HEK293 (cell line): ENCODE measurements around the gene MGAT4A.
A peak's percentile ranks its signal among the peaks of the same experiment; 100 is the strongest.
"Not testable (repeated sequence)": the region's sequence is repeated elsewhere in the genome, so short reads cannot be mapped to it uniquely, and the experiment has no call there.

Experiments used
- CTCF ChIA-PET: fragments of 350-600 bp; formaldehyde crosslinking; extraction: SDS; loops from one replicate; lab custom pipeline; 2021; ENCODE audit warnings: antibody characterized with exemption; lab: Yijun Ruan, JAX
- POLR2A ChIA-PET: fragments of 300-600 bp; formaldehyde crosslinking; extraction: SDS; loops from one replicate; lab custom pipeline; 2020; ENCODE audit warnings: antibody characterized with exemption, inconsistent platforms; lab: Yijun Ruan, JAX
- H3K27ac ChIP-seq: fragments of 200-500 bp; sonication (Bioruptor generic); 2 replicates; pipeline ENCODE4 v1.5.1; 2014; ENCODE audit warnings: low read depth, low read length, control low read depth, inconsistent platforms; ENCODE audit errors: extremely low read depth
- H3K36me3 ChIP-seq, 2 experiments: fragments of 200-500 bp in 1 of 2; sonication (Bioruptor generic) in 1 of 2; 1 replicate in 1 of 2; 2 replicates in 1 of 2; pipeline ENCODE4 v1.5.1; 2014 to 2017; ENCODE audit warnings: inconsistent platforms in 2 of 2, low read length in 2 of 2; ENCODE audit not compliant: control insufficient read depth in 2 of 2, insufficient read depth in 1 of 2
- H3K4me1 ChIP-seq: fragments of 200-500 bp; sonication (Bioruptor generic); 2 replicates; pipeline ENCODE4 v1.5.1; 2014; ENCODE audit warnings: mild to moderate bottlenecking, low read length, inconsistent platforms; ENCODE audit not compliant: control insufficient read depth, insufficient read depth
- H3K4me3 ChIP-seq: 2 replicates; pipeline ENCODE4 v1.5.1; 2011; ENCODE audit warnings: low read depth, mild to moderate bottlenecking, control low read depth, low read length, moderate library complexity
- H3K9me3 ChIP-seq: fragments of 200-500 bp; sonication (Bioruptor generic); 2 replicates; pipeline ENCODE4 v1.5.1; 2014; ENCODE audit warnings: low read depth, low read length, inconsistent platforms; ENCODE audit not compliant: control insufficient read depth, insufficient read depth
- CTCF ChIP-seq: fragments of 450-650 bp; formaldehyde crosslinking; IDR thresholded peaks from 2 replicates; pipeline ENCODE4 v1.5.1; 2016; ENCODE audit warnings: missing biosample characterization, missing genetic modification characterization
- FEZF1 ChIP-seq: fragments of 450-650 bp; formaldehyde crosslinking; IDR thresholded peaks from 2 replicates; pipeline ENCODE4 v1.5.1; 2016; ENCODE audit warnings: missing biosample characterization, missing genetic modification characterization
- PRDM6 ChIP-seq: fragments of 450-650 bp; formaldehyde crosslinking; IDR thresholded peaks from 2 replicates; pipeline ENCODE4 v1.5.1; 2017; ENCODE audit warnings: missing biosample characterization, missing genetic modification characterization
- SALL2 ChIP-seq: fragments of 450-650 bp; formaldehyde crosslinking; IDR thresholded peaks from 2 replicates; pipeline ENCODE4 v1.5.0; 2017; ENCODE audit warnings: missing biosample characterization, mild to moderate bottlenecking, missing genetic modification characterization, borderline replicate concordance
- ZBTB1 ChIP-seq: fragments of 450-650 bp; formaldehyde crosslinking; IDR thresholded peaks from 2 replicates; pipeline ENCODE4 v1.5.1; 2016; ENCODE audit warnings: missing biosample characterization, missing genetic modification characterization
- ZBTB21 ChIP-seq: fragments of 450-650 bp; formaldehyde crosslinking; IDR thresholded peaks from 2 replicates; pipeline ENCODE4 v1.5.1; 2017; ENCODE audit warnings: missing biosample characterization, missing genetic modification characterization
- ZNF302 ChIP-seq: fragments of 450-650 bp; formaldehyde crosslinking; IDR thresholded peaks from 2 replicates; pipeline ENCODE4 v1.5.1; 2016; ENCODE audit warnings: missing biosample characterization, missing genetic modification characterization, low read depth
- ZNF341 ChIP-seq: fragments of 450-650 bp; formaldehyde crosslinking; IDR thresholded peaks from 2 replicates; pipeline ENCODE4; 2016; ENCODE audit warnings: low read depth, missing biosample characterization, missing genetic modification characterization
- ZNF366 ChIP-seq: fragments of 450-650 bp; formaldehyde crosslinking; conservative IDR thresholded peaks from 2 replicates; pipeline ENCODE4 v1.5.1; 2016; ENCODE audit warnings: missing biosample characterization, missing genetic modification characterization
- ZNF423 ChIP-seq: fragments of 450-650 bp; formaldehyde crosslinking; IDR thresholded peaks from 2 replicates; pipeline ENCODE4 v1.5.1; 2016; ENCODE audit warnings: missing biosample characterization, missing genetic modification characterization
- ZNF473 ChIP-seq: fragments of 450-650 bp; formaldehyde crosslinking; IDR thresholded peaks from 2 replicates; pipeline ENCODE4 v1.5.1; 2017; ENCODE audit warnings: missing biosample characterization, missing genetic modification characterization
- ZNF513 ChIP-seq: fragments of 450-650 bp; IDR thresholded peaks from 2 replicates; pipeline ENCODE4 v1.5.1; 2018; ENCODE audit warnings: missing biosample characterization, missing genetic modification characterization
- ZNF580 ChIP-seq: fragments of 450-650 bp; formaldehyde crosslinking; IDR thresholded peaks from 2 replicates; pipeline ENCODE4 v1.5.1; 2016; ENCODE audit warnings: missing biosample characterization, missing genetic modification characterization
- ZNF629 ChIP-seq: fragments of 450-650 bp; formaldehyde crosslinking; IDR thresholded peaks from 2 replicates; pipeline ENCODE4 v1.5.1; 2017; ENCODE audit warnings: missing biosample characterization, missing genetic modification characterization
- ZNF785 ChIP-seq: fragments of 450-650 bp; formaldehyde crosslinking; IDR thresholded peaks from 2 replicates; pipeline ENCODE4 v1.5.1; 2016; ENCODE audit warnings: missing biosample characterization, missing genetic modification characterization
- ZSCAN18 ChIP-seq: fragments of 450-650 bp; formaldehyde crosslinking; IDR thresholded peaks from 2 replicates; pipeline ENCODE4 v1.5.1; 2016; ENCODE audit warnings: missing biosample characterization, missing genetic modification characterization
- ZSCAN23 ChIP-seq: fragments of 450-650 bp; formaldehyde crosslinking; IDR thresholded peaks from 2 replicates; pipeline ENCODE4 v1.5.1; 2016; ENCODE audit warnings: missing biosample characterization, missing genetic modification characterization

MGAT4A gene

GRCh38 chr2:98729652-98730051, 1.3 kb downstream of the MGAT4A start (continued):
- peak; percentile 83 for TF ChIP-seq PRDM6 (tag by site-specific recombination)
- TF ChIP-seq ZBTB1 = no peak
- TF ChIP-seq ZBTB21 = no peak
- TF ChIP-seq ZNF785 (tag by site-specific recombination) = no peak
- no peak for TF ChIP-seq ZNF629 (tag by site-specific recombination)
- TF ChIP-seq ZSCAN18 = no peak
- no peak for TF ChIP-seq ZNF341 (tag by site-specific recombination)
- no peak for TF ChIP-seq ZNF580 (tag by site-specific recombination)
- TF ChIP-seq SALL2 (tag by site-specific recombination) = no peak
- no peak for TF ChIP-seq CTCF
- TF ChIP-seq ZNF423 (tag by site-specific recombination) = no peak
- no peak for TF ChIP-seq ZNF302 (tag by site-specific recombination)
- no peak for TF ChIP-seq ZSCAN23 (tag by site-specific recombination)
- 0 out of 2 replicates have a peak, but pooled peaks have one; percentile 8 for TF ChIP-seq ZNF366 (tag by site-specific recombination)
- no peak for TF ChIP-seq ZNF513

- H3K27ac ChIP-seq, CTCF ChIA-PET, H3K9me3 ChIP-seq, H3K4me3 ChIP-seq, H3K36me3 ChIP-seq, POLR2A ChIA-PET: not testable (repeated sequence)
- H3K4me1 ChIP-seq = peaks cover 31% of the 10 kb centered on the region
Observed at GRCh38 chr2:98728088-98728718, 2.7 kb downstream of the MGAT4A start.

- POLR2A ChIA-PET = no interaction called here
- no peaks in the 10 kb centered on the region for H3K36me3 ChIP-seq
- H3K4me3 ChIP-seq = no peak overlapping the region
- peaks cover 31% of the 10 kb centered on the region for H3K4me1 ChIP-seq
- no peaks in the 10 kb centered on the region for H3K9me3 ChIP-seq
- H3K27ac ChIP-seq = no peak overlapping the region
- 0 out of 2 replicates have a peak, but pooled peaks have one; percentile 26 for TF ChIP-seq FEZF1 (tag by site-specific recombination)
- no peak for TF ChIP-seq ZNF473 (tag by site-specific recombination)
- TF ChIP-seq, all 188 proteins: peak for 1
- CTCF ChIA-PET = no interaction called here
Observed at GRCh38 chr2:98727369-98728087, 3.4 kb downstream of the MGAT4A start.
